Right cardiac atrium (tissue), 5 donors: ENCODE results near the gene RHAG. TPM values are rescaled to one million over a fixed set of nuclear protein-coding genes. Genes with fewer than 3 reads are reported as not detected.
A peak's percentile ranks its signal among the peaks of the same experiment; 100 is the strongest.
"Not testable (repeated sequence)": the region's sequence is repeated elsewhere in the genome, so short reads cannot be mapped to it uniquely, and the experiment has no call there.

Experiments used
- ATAC-seq, 2 donors: fragments of 200-7000 bp; cut with Tn5 transposase; one replicate each; pipeline versions ENCODE4 v1.8.0 to v1.9.1; 2020; ENCODE audit warnings: moderate library complexity in 2 of 2, mild to moderate bottlenecking in 1 of 2
- DNase-seq, 3 donors: peaks; one replicate each; pipeline ENCODE4 v3.0.0-alpha.2; 2020
- H3K27ac ChIP-seq: one replicate; pipeline ENCODE4 v1.5.1; 2013; ENCODE audit warnings: mild to moderate bottlenecking, low read length, control low read depth, moderate library complexity
- H3K27me3 ChIP-seq: one replicate; pipeline ENCODE4 v1.6.1; 2013; ENCODE audit not compliant: control insufficient read depth, insufficient read depth
- H3K4me1 ChIP-seq: one replicate; pipeline ENCODE4 v1.6.1; 2013; ENCODE audit warnings: low read length; ENCODE audit not compliant: control insufficient read depth, insufficient read depth
- H3K4me3 ChIP-seq: one replicate; pipeline ENCODE4 v1.5.1; 2013; ENCODE audit warnings: low read length, control low read depth
- H3K9me3 ChIP-seq: one replicate; pipeline ENCODE4 v1.6.1; 2013; ENCODE audit warnings: low read length; ENCODE audit not compliant: control insufficient read depth
- WGBS: extraction: QIAGEN DNeasy Blood & Tissue Kit; methylation state at CpG from one replicate; pipeline ENCODE4 v1.1.7; 2013; 5-methylcytosine and 5-hydroxymethylcytosine counted together
- intact Hi-C, 4 donors: fragments of 100-400 bp; cut with DNase I; formaldehyde crosslinking; loops; one replicate each; pipeline versions ENCODE4 v1.11.0 to v1.14.0; 2022 to 2023
- polyA plus RNA-seq: library from polyadenylated mRNA; stranded (reverse); fragments of 200-250 nt; gene quantifications from one replicate; pipeline ENCODE4 v1.2.3, GENCODE V29; 2013
- total RNA-seq, 4 donors: library from RNA; stranded (reverse); fragmentation: NEBNext Ultra II Directional; extraction: Animal tissue kit (Norgen Biotek cat#: 25700); gene quantifications; one replicate each; pipeline ENCODE4 v1.2.1, GENCODE V29; 2021
- donor health status: healthy with polysubstance abuse.
- donor health status: DM: no; HTN: yes; CAD: no.
- donor health status: DM: no; HTN: no; CAD: no.
- donor health status: DM: no; HTN: yes; CAD: no; lungs with severe emphysema.
- donor health status: DM: yes; HTN: yes; CAD: no.

Gene RHAG
- total and polyA plus RNA-seq, 5 donors: 1.3 to 2.8 (median 1.7) TPM

- not testable (repeated sequence) for ATAC-seq, H3K27ac ChIP-seq, H3K4me1 ChIP-seq, H3K9me3 ChIP-seq, DNase-seq, H3K4me3 ChIP-seq, H3K27me3 ChIP-seq
- intact Hi-C loops: loop anchor here in 3 of 4 donors (5.0 kb wide), 1 partner anchor 76 kb away; no protein-coding TSS in a partner anchor
- 85% methylated on average over 9 of the region's 9 CpGs for WGBS
Measured at GRCh38 chr6:49608275-49608674, 28.4 kb downstream of the RHAG start.

GRCh38 chr6:49607391-49607982 lies 29.2 kb downstream of the RHAG start:
- Histone ChIP-seq H3K9me3 (no peaks in the 10 kb centered on the region), H3K4me1 (no peaks in the 10 kb centered on the region), H3K4me3 (no peak overlapping the region), H3K27me3 (no peaks in the 10 kb centered on the region), H3K27ac (no peak overlapping the region)
- DNase-seq (no peak), ATAC-seq (no peak)
- intact Hi-C loops: loop anchor here in 3 of 4 donors (5.0 kb wide), 1 partner anchor 75 kb away; no protein-coding TSS in a partner anchor

DNA sequence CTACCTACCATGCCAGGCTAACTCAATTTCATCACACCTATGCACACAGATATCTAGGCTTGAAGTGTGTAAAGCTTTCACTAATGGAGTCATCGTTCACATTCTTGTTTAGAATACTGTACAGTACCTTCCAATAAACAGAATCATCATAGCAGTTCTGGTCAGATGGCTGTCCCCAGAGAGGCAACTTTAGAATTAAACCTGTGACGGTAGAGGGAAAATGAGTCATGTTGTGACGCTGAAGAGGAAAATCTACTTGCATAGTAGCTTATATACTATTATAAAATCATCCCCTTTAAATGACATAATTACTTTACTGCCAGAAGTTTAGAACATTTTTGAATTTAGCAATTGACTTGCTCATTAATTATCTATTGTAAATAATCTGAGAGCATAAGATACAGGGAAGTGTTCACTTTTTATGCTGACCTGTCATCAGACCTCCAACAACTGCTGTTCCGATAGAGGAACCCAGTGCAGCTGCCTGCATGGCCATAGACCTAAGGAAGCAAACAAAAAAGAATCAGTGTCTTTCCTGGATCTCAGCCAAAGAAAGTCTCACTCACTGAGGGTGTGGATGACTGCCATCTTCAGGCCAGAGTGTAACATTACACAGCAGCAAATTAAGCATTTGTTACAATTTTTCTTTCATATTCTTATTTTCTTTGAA lies 29.8 kb downstream of the RHAG start:
- DNase-seq (peak in 2 of 3 donors; percentile 13 to 42), ATAC-seq (peak in 1 of 2 donors; percentile 69)
- WGBS: 31% methylated on average over 4 of the region's 4 CpGs
- intact Hi-C loops: loop anchor here in 3 of 4 donors (5.0 kb wide), 1 partner anchor 75 kb away; no protein-coding TSS in a partner anchor
- Histone ChIP-seq H3K4me1 (no peaks in the 10 kb centered on the region), H3K9me3 (no peaks in the 10 kb centered on the region), H3K4me3 (no peak overlapping the region), H3K27me3 (no peaks in the 10 kb centered on the region), H3K27ac (no peak overlapping the region)

DNA sequence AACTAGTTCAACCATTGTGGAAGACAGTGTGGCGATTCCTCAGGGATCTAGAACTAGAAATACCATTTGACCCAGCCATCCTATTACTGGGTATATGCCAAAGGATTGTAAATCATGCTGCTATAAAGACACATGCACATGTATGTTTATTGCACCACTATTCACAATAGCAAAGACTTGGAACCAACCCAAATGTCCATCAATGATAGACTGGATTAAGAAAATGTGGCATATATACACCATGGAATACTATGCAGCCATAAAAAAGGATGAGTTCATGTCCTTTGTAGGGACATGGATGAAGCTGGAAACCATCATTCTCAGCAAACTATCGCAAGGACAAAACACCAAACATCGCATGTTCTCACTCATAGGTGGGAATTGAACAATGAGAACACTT lies 32.6 kb downstream of the RHAG start:
- H3K4me3 ChIP-seq, intact Hi-C loops, H3K27me3 ChIP-seq, H3K9me3 ChIP-seq, ATAC-seq, DNase-seq, H3K4me1 ChIP-seq, H3K27ac ChIP-seq: not testable (repeated sequence)
- WGBS: 91% methylated on average over 3 of the region's 3 CpGs

- H3K4me1 ChIP-seq, ATAC-seq, H3K27me3 ChIP-seq, intact Hi-C loops, H3K27ac ChIP-seq, H3K9me3 ChIP-seq, DNase-seq, H3K4me3 ChIP-seq: not testable (repeated sequence)
- WGBS: 85% methylated on average over 5 of the region's 5 CpGs
Measured at GRCh38 chr6:49587262-49587661, 49.4 kb downstream of the RHAG start.

DNA sequence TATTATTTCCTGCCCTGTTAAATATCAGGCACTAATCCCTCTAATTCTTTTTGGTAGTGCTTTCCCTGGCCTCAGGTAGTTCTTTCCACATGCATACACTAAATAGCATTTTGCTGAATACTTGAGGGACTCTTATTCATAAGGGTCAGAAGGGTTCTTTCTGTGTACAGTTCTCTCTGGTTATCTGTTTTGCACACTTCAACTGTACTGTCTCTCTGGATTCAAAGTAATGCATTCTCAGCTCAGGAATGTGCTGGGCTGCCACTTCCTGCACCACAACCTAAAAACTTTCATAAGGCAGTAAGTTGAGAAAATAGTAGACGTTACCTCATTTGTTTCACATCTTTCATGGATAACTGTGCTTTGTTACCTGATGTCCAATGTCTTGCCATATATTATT lies 54.1 kb downstream of the RHAG start:
- DNase-seq (no peak), ATAC-seq (no peak)
- WGBS: 73% methylated on average over 1 of the region's 1 CpG
- no peaks in the 10 kb centered on the region for H3K4me1 ChIP-seq
- H3K27me3 ChIP-seq: no peaks in the 10 kb centered on the region
- H3K27ac ChIP-seq: no peak overlapping the region
- intact Hi-C loops: no loop called here
- no peaks in the 10 kb centered on the region for H3K9me3 ChIP-seq
- H3K4me3 ChIP-seq: no peak overlapping the region

GRCh38 chr6:49579649-49580048 lies 57.0 kb downstream of the RHAG start:
- intact Hi-C loops: no loop called here
- Histone ChIP-seq H3K4me3 (no peak overlapping the region), H3K27ac (no peak overlapping the region), H3K27me3 (no peaks in the 10 kb centered on the region), H3K4me1 (no peaks in the 10 kb centered on the region), H3K9me3 (no peaks in the 10 kb centered on the region)
- ATAC-seq (no peak), DNase-seq (no peak)

- no peak overlapping the region for H3K4me3 ChIP-seq
- DNase-seq (no peak), ATAC-seq (no peak)
- no peak overlapping the region for H3K27ac ChIP-seq
- H3K27me3 ChIP-seq: no peaks in the 10 kb centered on the region
- H3K9me3 ChIP-seq: no peaks in the 10 kb centered on the region
- H3K4me1 ChIP-seq: no peaks in the 10 kb centered on the region
- intact Hi-C loops: no loop called here
- 85% methylated on average over 1 of the region's 1 CpG for WGBS
Measured at GRCh38 chr6:49576618-49577017, 60.0 kb downstream of the RHAG start.

DNA sequence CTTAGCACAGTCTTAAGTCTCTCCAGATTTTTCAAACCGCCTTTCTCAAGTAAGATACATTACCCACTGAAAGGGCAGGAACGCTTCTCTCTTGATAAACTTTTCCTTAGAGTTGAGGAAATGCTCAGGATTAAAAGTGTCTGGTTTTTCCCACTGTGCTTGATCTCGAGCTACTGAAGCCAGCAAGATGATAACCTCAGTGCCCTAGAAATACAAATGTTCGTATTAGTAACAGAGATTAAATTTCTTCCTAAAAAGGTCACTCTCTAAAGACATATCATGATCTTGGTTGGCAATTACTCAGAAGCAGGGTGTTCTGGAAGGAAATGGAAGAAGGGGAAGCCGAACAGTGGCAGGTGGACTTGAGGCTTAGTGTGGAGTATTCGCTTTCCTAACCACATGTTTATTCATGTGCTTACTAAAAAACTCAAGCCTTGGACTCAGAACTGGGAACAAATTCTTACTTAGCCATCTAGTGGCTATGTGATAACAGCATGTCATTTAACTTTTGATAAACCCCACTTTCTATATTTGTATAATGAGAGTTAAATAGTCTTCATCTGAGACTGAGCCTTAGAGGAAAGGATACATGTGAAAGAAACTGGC lies 66.1 kb downstream of the RHAG start:
- ATAC-seq: peak; percentile 75 to 91
- no peaks in the 10 kb centered on the region for H3K27me3 ChIP-seq
- DNase-seq: no peak
- no peaks in the 10 kb centered on the region for H3K9me3 ChIP-seq
- H3K4me3 ChIP-seq: no peak overlapping the region
- no peak overlapping the region for H3K27ac ChIP-seq
- intact Hi-C loops: no loop called here
- WGBS: 28% methylated on average over 6 of the region's 6 CpGs
- no peaks in the 10 kb centered on the region for H3K4me1 ChIP-seq

GRCh38 chr6:49565855-49566254 lies 70.8 kb downstream of the RHAG start:
- 61% methylated on average over 10 of the region's 10 CpGs for WGBS
- peak in 1 of 2 donors; percentile 50 for ATAC-seq
- peak overlapping the region; percentile 62 for H3K27ac ChIP-seq

DNA sequence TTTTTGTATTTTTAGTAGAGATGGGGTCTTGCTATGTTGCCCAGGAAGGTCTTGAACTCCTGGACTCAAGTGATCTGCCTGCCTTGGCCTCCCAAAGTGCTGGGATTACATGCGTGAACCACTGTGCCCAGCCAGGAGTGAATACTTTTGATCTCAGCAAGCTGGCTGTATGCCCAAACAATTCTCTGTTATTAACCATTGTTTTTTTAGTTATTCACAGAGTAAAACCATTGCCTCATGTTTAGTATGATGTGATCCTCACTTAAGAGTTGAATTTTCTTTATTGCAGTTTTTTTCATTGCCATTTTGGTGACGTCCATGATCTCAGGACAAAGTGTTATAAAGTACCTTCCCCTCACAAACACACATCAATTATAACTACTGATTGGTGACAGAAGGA lies 71.4 kb downstream of the RHAG start:
- Histone ChIP-seq H3K27me3 (no peaks in the 10 kb centered on the region), H3K27ac (no peak overlapping the region), H3K4me1 (no peaks in the 10 kb centered on the region), H3K9me3 (no peaks in the 10 kb centered on the region), H3K4me3 (no peak overlapping the region)
- ATAC-seq (no peak), DNase-seq (no peak)
- WGBS: 40% methylated on average over 2 of the region's 2 CpGs
- intact Hi-C loops: no loop called here

More at GRCh38 chr6:49565855-49566254, 70.8 kb downstream of the RHAG start:
- intact Hi-C loops: no loop called here
- H3K27me3 ChIP-seq: no peaks in the 10 kb centered on the region
- H3K4me3 ChIP-seq: no peak overlapping the region
- DNase-seq: peak in 2 of 3 donors; percentile 13 to 28
- H3K9me3 ChIP-seq: no peaks in the 10 kb centered on the region
- no peaks in the 10 kb centered on the region for H3K4me1 ChIP-seq
